CD4-positive, alpha-beta T cell (primary cell): ENCODE results near the gene ST3GAL3. TPM values are rescaled to one million over a fixed set of nuclear protein-coding genes. Genes with fewer than 3 reads are reported as not detected.

Source experiments
- ATAC-seq: fragments of 200-7000 bp; cut with Tn5 transposase; one replicate; pipeline ENCODE4 v1.10.0; 2022; ENCODE audit warnings: mild to moderate bottlenecking; ENCODE audit not compliant: poor library complexity
- CTCF ChIA-PET: fragments of 350-600 bp; sonication (Branson Sonifier 250); formaldehyde crosslinking; loops from one replicate; lab custom pipeline; 2021; ENCODE audit warnings: antibody characterized with exemption, inconsistent platforms; lab: Charles Lee
- POLR2A ChIA-PET: fragments of 350-600 bp; sonication (Branson Sonifier 250); formaldehyde crosslinking; loops from one replicate; lab custom pipeline; 2021; ENCODE audit warnings: antibody characterized with exemption, inconsistent platforms; lab: Charles Lee
- DNase-seq, 14 experiments: peaks; one replicate each; pipeline ENCODE4 v3.0.0-alpha.2; 2013 to 2020; ENCODE audit warnings: mixed read lengths in 2 of 14
- H3K27ac ChIP-seq, 2 donors: one replicate each; pipeline versions ENCODE4 v1.5.1 to v1.7.0; 2013; ENCODE audit warnings: low read length in 2 of 2, low read depth in 1 of 2, mild to moderate bottlenecking in 1 of 2
- H3K27me3 ChIP-seq, 2 experiments: 1 replicate in 1 of 2; 2 replicates in 1 of 2; pipeline versions ENCODE4 v1.6.1 to v1.7.0; 2013; ENCODE audit warnings: low read length in 2 of 2, control low read depth in 1 of 2, mild to moderate bottlenecking in 1 of 2, moderate library complexity in 1 of 2; ENCODE audit not compliant: insufficient read depth in 2 of 2, control insufficient read depth in 1 of 2
- H3K36me3 ChIP-seq: one replicate; pipeline ENCODE4 v1.6.1; 2013; ENCODE audit warnings: low read length, control low read depth; ENCODE audit not compliant: insufficient read depth
- H3K4me1 ChIP-seq: one replicate; pipeline ENCODE4 v1.6.1; 2013; ENCODE audit warnings: low read length, control low read depth; ENCODE audit not compliant: insufficient read depth
- H3K4me3 ChIP-seq: one replicate; pipeline ENCODE4 v1.5.1; 2013; ENCODE audit warnings: mild to moderate bottlenecking, low read length, moderate library complexity
- H3K9me3 ChIP-seq, 2 experiments: 1 replicate in 1 of 2; 2 replicates in 1 of 2; pipeline versions ENCODE4 v1.6.1 to v1.7.0; 2013; ENCODE audit warnings: low read length in 2 of 2, mild to moderate bottlenecking in 2 of 2, control low read depth in 1 of 2, moderate library complexity in 1 of 2; ENCODE audit not compliant: control insufficient read depth in 1 of 2, insufficient read depth in 1 of 2
- H3K27ac Mint-ChIP-seq: one replicate; pipeline ENCODE4 v1.8.0; 2020; ENCODE audit warnings: mixed read lengths
- H3K27me3 Mint-ChIP-seq: one replicate; pipeline ENCODE4 v1.8.0; 2021; ENCODE audit warnings: mixed read lengths
- H3K36me3 Mint-ChIP-seq: one replicate; pipeline ENCODE4 v1.8.0; 2021; ENCODE audit warnings: low read depth, mixed read lengths
- H3K4me1 Mint-ChIP-seq: one replicate; pipeline ENCODE4 v1.8.0; 2021; ENCODE audit warnings: low read depth, mixed read lengths
- H3K4me3 Mint-ChIP-seq: one replicate; pipeline ENCODE4 v1.8.0; 2020; ENCODE audit warnings: mild to moderate bottlenecking, mixed read lengths
- H3K9me3 Mint-ChIP-seq: one replicate; pipeline ENCODE4 v1.8.0; 2020; ENCODE audit warnings: mixed read lengths
- intact Hi-C, 2 experiments: fragments of 100-400 bp; cut with DNase I in 1 of 2; cut with micrococcal nuclease in 1 of 2; formaldehyde crosslinking; loops; one replicate each; pipeline versions ENCODE4 v1.15.1 to v1.9.0; 2023 to 2025; cut with DNase I, micrococcal nuclease
- total RNA-seq, 174 experiments: library from RNA in 2 of 174; stranded (reverse) in 2 of 174; gene quantifications; one replicate each; pipeline ENCODE4 v1.2.3 and lab custom pipeline; 2021 to 2026
- TF ChIP-seq, protein P1 (sequence below): fragments of 200-600 bp; IDR thresholded peaks from one replicate; pipeline ENCODE4 v1.8.0; 2022; ENCODE audit warnings: antibody characterized with exemption, mild to moderate bottlenecking

The ST3GAL3 gene
- total RNA-seq, 2 experiments from 2014 or later, result 17.6 to 20.5 TPM

DNA sequence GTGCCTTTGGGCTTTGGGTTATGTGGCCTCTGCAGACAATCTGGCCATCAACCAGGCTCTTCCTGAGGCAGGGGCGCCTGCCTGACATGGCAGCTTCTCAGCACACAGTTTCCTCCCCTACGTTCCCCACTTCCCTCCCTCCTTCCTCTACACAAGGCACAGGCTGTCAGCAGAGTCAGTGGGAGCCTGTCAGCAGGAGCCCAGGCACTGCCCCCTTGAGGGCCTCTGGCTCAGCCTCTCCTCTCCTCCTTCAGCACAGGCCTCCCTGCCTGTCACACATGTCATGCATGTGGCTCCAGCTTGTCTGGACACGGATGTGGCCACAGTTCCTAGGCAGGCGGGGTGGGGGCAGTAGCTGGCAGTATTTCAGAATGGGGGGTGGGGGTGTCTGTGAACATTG is 174.1 kb downstream of the ST3GAL3 start:
- ATAC-seq, result no peak
- no peak overlapping the region for H3K27ac Mint-ChIP-seq
- no peaks in the 10 kb centered on the region for H3K4me1 Mint-ChIP-seq
- peaks cover 5% of the 10 kb centered on the region for H3K36me3 Mint-ChIP-seq
- Histone ChIP-seq H3K36me3 (no peaks in the 10 kb centered on the region), H3K27me3 (no peaks in the 10 kb centered on the region), H3K4me1 (peaks cover 2% of the 10 kb centered on the region), H3K4me3 (no peak overlapping the region), H3K27ac (no peak overlapping the region), H3K9me3 (no peaks in the 10 kb centered on the region)
- H3K4me3 Mint-ChIP-seq, result no peak overlapping the region
- ChIA-PET POLR2A (no interaction called here), CTCF (no interaction called here)
- no peak for DNase-seq
- TF ChIP-seq, protein P1, sequence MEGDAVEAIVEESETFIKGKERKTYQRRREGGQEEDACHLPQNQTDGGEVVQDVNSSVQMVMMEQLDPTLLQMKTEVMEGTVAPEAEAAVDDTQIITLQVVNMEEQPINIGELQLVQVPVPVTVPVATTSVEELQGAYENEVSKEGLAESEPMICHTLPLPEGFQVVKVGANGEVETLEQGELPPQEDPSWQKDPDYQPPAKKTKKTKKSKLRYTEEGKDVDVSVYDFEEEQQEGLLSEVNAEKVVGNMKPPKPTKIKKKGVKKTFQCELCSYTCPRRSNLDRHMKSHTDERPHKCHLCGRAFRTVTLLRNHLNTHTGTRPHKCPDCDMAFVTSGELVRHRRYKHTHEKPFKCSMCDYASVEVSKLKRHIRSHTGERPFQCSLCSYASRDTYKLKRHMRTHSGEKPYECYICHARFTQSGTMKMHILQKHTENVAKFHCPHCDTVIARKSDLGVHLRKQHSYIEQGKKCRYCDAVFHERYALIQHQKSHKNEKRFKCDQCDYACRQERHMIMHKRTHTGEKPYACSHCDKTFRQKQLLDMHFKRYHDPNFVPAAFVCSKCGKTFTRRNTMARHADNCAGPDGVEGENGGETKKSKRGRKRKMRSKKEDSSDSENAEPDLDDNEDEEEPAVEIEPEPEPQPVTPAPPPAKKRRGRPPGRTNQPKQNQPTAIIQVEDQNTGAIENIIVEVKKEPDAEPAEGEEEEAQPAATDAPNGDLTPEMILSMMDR, result no peak
- intact Hi-C loops, result no loop called here
- no peaks in the 10 kb centered on the region for H3K9me3 Mint-ChIP-seq
- no peaks in the 10 kb centered on the region for H3K27me3 Mint-ChIP-seq

DNA sequence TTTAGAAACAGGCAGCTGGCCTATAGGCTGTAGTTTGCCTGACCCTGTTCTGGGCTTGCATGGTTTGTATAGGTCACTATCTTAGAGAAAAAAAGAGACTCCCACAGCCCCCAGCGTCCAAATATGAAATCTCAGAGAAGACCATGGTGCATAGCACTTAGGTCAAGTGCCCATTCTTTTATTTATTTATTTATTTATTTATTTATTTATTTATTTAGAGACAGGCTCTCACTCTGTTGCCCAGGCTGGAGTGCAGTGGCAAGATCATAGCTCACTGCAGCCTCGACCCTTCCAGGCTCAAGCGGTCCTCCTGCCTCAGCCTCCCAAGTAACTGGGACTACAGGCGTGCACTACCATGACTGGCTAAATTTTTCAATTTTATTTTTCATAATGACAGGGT is 175.4 kb downstream of the ST3GAL3 start:
- no peaks in the 10 kb centered on the region for H3K4me1 Mint-ChIP-seq
- H3K27ac Mint-ChIP-seq, result no peak overlapping the region
- no peak overlapping the region for H3K4me3 ChIP-seq
- ChIA-PET POLR2A (no interaction called here), CTCF (no interaction called here)
- TF ChIP-seq, protein P1, result no peak
- H3K9me3 Mint-ChIP-seq, result no peaks in the 10 kb centered on the region
- no peak overlapping the region for H3K4me3 Mint-ChIP-seq
- H3K27me3 ChIP-seq, result no peaks in the 10 kb centered on the region
- ATAC-seq, result no peak
- no peak for DNase-seq
- H3K36me3 ChIP-seq, result no peaks in the 10 kb centered on the region
- peaks cover 5% of the 10 kb centered on the region for H3K36me3 Mint-ChIP-seq
- H3K27ac ChIP-seq, result no peak overlapping the region
- no peaks in the 10 kb centered on the region for H3K27me3 Mint-ChIP-seq
- H3K9me3 ChIP-seq, result no peaks in the 10 kb centered on the region
- intact Hi-C loops, result no loop called here
- peaks cover 2% of the 10 kb centered on the region for H3K4me1 ChIP-seq

DNA sequence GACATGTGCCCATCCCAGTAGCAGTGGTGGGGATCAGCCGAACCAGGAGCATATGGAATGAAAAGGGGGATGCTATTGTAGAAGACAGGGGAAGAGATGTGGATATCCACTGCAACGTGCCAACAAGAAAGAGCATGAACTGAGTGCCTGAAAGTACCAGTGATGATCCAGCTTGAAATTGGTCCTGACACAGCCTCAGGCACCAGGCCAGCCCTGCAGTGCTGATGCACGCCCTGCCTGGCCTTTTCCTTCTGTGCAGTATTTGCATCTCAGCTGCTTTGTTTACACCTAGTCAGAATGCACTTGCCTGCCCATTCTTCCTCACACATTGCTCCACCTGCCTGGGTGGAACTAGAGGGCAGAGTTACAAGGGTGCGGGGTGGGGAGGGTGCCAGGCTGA is 176.0 kb downstream of the ST3GAL3 start:
- Mint-ChIP-seq H3K9me3 (no peaks in the 10 kb centered on the region), H3K27ac (no peak overlapping the region), H3K27me3 (no peaks in the 10 kb centered on the region), H3K36me3 (peaks cover 5% of the 10 kb centered on the region), H3K4me3 (no peak overlapping the region), H3K4me1 (no peaks in the 10 kb centered on the region)
- Histone ChIP-seq H3K9me3 (no peaks in the 10 kb centered on the region), H3K27me3 (no peaks in the 10 kb centered on the region), H3K36me3 (no peaks in the 10 kb centered on the region), H3K27ac (no peak overlapping the region), H3K4me1 (peaks cover 2% of the 10 kb centered on the region), H3K4me3 (no peak overlapping the region)
- no peak for ATAC-seq
- no peak for DNase-seq
- TF ChIP-seq, protein P1, result no peak
- POLR2A ChIA-PET, result no interaction called here
- CTCF ChIA-PET, result no interaction called here
- intact Hi-C loops, result no loop called here
